DND-41 (cell line): ENCODE results near the gene MPO.

Source experiments
- ATAC-seq: fragments of 200-7000 bp; cut with Tn5 transposase; 3 replicates; pipeline ENCODE4 v1.9.1; 2021; ENCODE audit warnings: low read depth; ENCODE audit not compliant: insufficient read depth
- DNase-seq: peaks from one replicate; pipeline ENCODE4 v3.0.0-alpha.2; 2020
- H2AFZ ChIP-seq: 2 replicates; pipeline ENCODE4 v1.6.0; 2012; ENCODE audit warnings: low read depth, low read length
- H3K27ac ChIP-seq: 2 replicates; pipeline ENCODE4 v1.5.1; 2012; ENCODE audit warnings: low read length, inconsistent platforms
- H3K27me3 ChIP-seq: fragments of 200-600 bp; sonication (generic); 2 replicates; pipeline ENCODE4 v1.6.0; 2012; ENCODE audit warnings: low read length, mild to moderate bottlenecking, inconsistent platforms; ENCODE audit not compliant: insufficient read depth, poor library complexity
- H3K36me3 ChIP-seq: 2 replicates; pipeline ENCODE4 v1.5.1; 2012; ENCODE audit warnings: low read length, inconsistent platforms; ENCODE audit not compliant: insufficient read depth
- H3K4me1 ChIP-seq: 2 replicates; pipeline ENCODE4 v1.5.1; 2012; ENCODE audit warnings: mild to moderate bottlenecking, low read length; ENCODE audit not compliant: insufficient read depth
- H3K4me2 ChIP-seq: 2 replicates; pipeline ENCODE4 v1.6.0; 2012; ENCODE audit warnings: mild to moderate bottlenecking, moderate library complexity, low read length, inconsistent platforms; ENCODE audit not compliant: insufficient read depth
- H3K4me3 ChIP-seq, 2 experiments: fragments of 200-600 bp in 1 of 2; shearing (Covaris generic) in 1 of 2; 2 replicates each; pipeline ENCODE4 v1.5.1; 2012 to 2016; ENCODE audit warnings: inconsistent platforms in 2 of 2, low read length in 2 of 2, mild to moderate bottlenecking in 2 of 2, low read depth in 1 of 2, moderate library complexity in 1 of 2
- H3K79me2 ChIP-seq: 2 replicates; pipeline ENCODE4 v1.6.0; 2012; ENCODE audit warnings: low read length, inconsistent platforms; ENCODE audit not compliant: insufficient read depth
- H3K9ac ChIP-seq: 2 replicates; pipeline ENCODE4 v1.6.0; 2012; ENCODE audit warnings: low read depth, mild to moderate bottlenecking, inconsistent platforms, low read length, moderate library complexity
- H3K9me3 ChIP-seq: 2 replicates; pipeline ENCODE4 v1.5.1; 2012; ENCODE audit warnings: low read length, moderate library complexity, mild to moderate bottlenecking, inconsistent platforms; ENCODE audit not compliant: insufficient read depth, severe bottlenecking
- H4K20me1 ChIP-seq: 2 replicates; pipeline ENCODE4 v1.6.0; 2012; ENCODE audit warnings: low read length; ENCODE audit not compliant: insufficient read depth
- EZH2 ChIP-seq: IDR thresholded peaks from 3 replicates; pipeline ENCODE4 v1.6.1; 2012; ENCODE audit warnings: borderline replicate concordance, low read depth, mild to moderate bottlenecking, moderate library complexity, low read length, inconsistent platforms; ENCODE audit not compliant: severe bottlenecking
- TF ChIP-seq, protein P1 (sequence below): IDR thresholded peaks from 2 replicates; pipeline ENCODE4 v1.5.1; 2012; ENCODE audit warnings: borderline replicate concordance, low read length, moderate library complexity, mild to moderate bottlenecking; ENCODE audit not compliant: poor library complexity, severe bottlenecking; ENCODE audit errors: extremely low read depth

Gene MPO

GRCh38 chr17:58229881-58230280, 50.9 kb downstream of the MPO start:
- no peak overlapping the region for H2AFZ ChIP-seq
- no peaks in the 10 kb centered on the region for H3K4me1 ChIP-seq
- no peaks in the 10 kb centered on the region for H3K36me3 ChIP-seq
- H4K20me1 ChIP-seq = no peaks in the 10 kb centered on the region
- DNase-seq = no peak
- H3K27ac ChIP-seq = no peak overlapping the region
- ATAC-seq = no peak
- no peak overlapping the region for H3K4me3 ChIP-seq
- TF ChIP-seq EZH2 = no peak
- TF ChIP-seq, protein P1, sequence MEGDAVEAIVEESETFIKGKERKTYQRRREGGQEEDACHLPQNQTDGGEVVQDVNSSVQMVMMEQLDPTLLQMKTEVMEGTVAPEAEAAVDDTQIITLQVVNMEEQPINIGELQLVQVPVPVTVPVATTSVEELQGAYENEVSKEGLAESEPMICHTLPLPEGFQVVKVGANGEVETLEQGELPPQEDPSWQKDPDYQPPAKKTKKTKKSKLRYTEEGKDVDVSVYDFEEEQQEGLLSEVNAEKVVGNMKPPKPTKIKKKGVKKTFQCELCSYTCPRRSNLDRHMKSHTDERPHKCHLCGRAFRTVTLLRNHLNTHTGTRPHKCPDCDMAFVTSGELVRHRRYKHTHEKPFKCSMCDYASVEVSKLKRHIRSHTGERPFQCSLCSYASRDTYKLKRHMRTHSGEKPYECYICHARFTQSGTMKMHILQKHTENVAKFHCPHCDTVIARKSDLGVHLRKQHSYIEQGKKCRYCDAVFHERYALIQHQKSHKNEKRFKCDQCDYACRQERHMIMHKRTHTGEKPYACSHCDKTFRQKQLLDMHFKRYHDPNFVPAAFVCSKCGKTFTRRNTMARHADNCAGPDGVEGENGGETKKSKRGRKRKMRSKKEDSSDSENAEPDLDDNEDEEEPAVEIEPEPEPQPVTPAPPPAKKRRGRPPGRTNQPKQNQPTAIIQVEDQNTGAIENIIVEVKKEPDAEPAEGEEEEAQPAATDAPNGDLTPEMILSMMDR = no peak
- H3K27me3 ChIP-seq = peaks cover 33% of the 10 kb centered on the region
- H3K79me2 ChIP-seq = no peaks in the 10 kb centered on the region
- no peaks in the 10 kb centered on the region for H3K9me3 ChIP-seq
- no peak overlapping the region for H3K4me2 ChIP-seq
- no peak overlapping the region for H3K9ac ChIP-seq

GRCh38 chr17:58229384-58229783, 51.4 kb downstream of the MPO start:
- no peaks in the 10 kb centered on the region for H4K20me1 ChIP-seq
- H3K9ac ChIP-seq = no peak overlapping the region
- DNase-seq (no peak), ATAC-seq (no peak)
- H3K36me3 ChIP-seq = no peaks in the 10 kb centered on the region
- H3K9me3 ChIP-seq = no peaks in the 10 kb centered on the region
- H3K4me3 ChIP-seq = no peak overlapping the region
- peaks cover 32% of the 10 kb centered on the region for H3K27me3 ChIP-seq
- no peak overlapping the region for H3K4me2 ChIP-seq
- H3K79me2 ChIP-seq = no peaks in the 10 kb centered on the region
- no peak overlapping the region for H2AFZ ChIP-seq
- no peaks in the 10 kb centered on the region for H3K4me1 ChIP-seq
- TF ChIP-seq, protein P1 = no peak
- no peak for TF ChIP-seq EZH2
- H3K27ac ChIP-seq = no peak overlapping the region

DNA sequence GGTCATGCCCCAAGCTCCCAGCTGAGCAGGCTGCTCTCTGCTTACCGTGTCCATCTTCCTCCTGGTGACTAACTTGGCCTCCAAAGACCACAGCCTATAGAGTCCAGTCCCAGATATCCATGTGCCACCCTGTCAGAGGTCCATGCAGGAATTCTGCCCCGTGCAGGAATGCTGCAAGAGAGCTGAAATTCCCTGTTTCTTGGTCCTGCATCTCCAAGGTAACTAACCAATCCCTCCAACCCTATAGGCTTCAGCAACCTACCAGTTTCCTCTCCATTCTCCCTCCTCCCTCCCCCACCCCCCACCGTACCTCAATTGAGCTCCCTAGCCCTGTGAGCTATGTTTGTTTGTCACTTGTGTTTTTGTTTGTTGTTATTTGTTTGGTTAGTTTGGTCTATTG, 52.1 kb downstream of the MPO start:
- Histone ChIP-seq H2AFZ (no peak overlapping the region), H3K4me3 (no peak overlapping the region), H3K36me3 (no peaks in the 10 kb centered on the region), H3K27me3 (peaks cover 29% of the 10 kb centered on the region), H3K79me2 (no peaks in the 10 kb centered on the region), H3K4me2 (no peak overlapping the region), H4K20me1 (no peaks in the 10 kb centered on the region), H3K4me1 (no peaks in the 10 kb centered on the region), H3K9ac (no peak overlapping the region), H3K9me3 (no peaks in the 10 kb centered on the region), H3K27ac (no peak overlapping the region)
- no peak for DNase-seq
- no peak for TF ChIP-seq EZH2
- TF ChIP-seq, protein P1 = no peak
- ATAC-seq = no peak

DNA sequence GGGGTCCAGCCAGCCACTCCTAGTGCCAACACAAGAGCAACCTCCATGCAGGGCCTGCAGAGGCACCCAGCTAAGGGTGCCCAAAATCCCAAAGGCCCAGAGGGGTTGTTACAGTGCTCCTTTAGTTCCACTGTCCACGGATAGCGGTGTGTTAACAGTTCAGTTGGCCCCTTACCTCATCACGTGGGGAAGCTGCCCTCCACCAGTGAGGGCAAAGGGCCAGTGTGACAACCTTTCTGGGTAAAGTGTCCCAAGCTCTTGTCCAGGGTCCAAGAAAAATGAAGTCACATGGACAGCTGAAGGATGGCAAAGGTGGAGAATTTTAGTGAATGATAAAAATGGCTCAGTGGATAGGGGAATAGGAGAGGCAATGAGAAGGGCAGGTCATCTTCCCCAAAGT, 53.0 kb downstream of the MPO start:
- no peaks in the 10 kb centered on the region for H3K9me3 ChIP-seq
- TF ChIP-seq EZH2 = no peak
- TF ChIP-seq, protein P1 = no peak
- no peak overlapping the region for H3K4me2 ChIP-seq
- no peaks in the 10 kb centered on the region for H3K36me3 ChIP-seq
- H3K4me3 ChIP-seq = no peak overlapping the region
- no peak overlapping the region for H2AFZ ChIP-seq
- no peaks in the 10 kb centered on the region for H4K20me1 ChIP-seq
- H3K4me1 ChIP-seq = no peaks in the 10 kb centered on the region
- no peaks in the 10 kb centered on the region for H3K79me2 ChIP-seq
- no peak overlapping the region for H3K27ac ChIP-seq
- DNase-seq = no peak
- ATAC-seq = no peak
- H3K9ac ChIP-seq = no peak overlapping the region
- peaks cover 24% of the 10 kb centered on the region for H3K27me3 ChIP-seq
